HepG2 (cell line): Measurements from ENCODE around the gene PRKAR1A.

Experiments used
- HMG20A ChIP-seq: IDR thresholded peaks from 2 replicates; pipeline ENCODE4 v1.6.1; 2016; ENCODE audit warnings: borderline replicate concordance
- HOXA7 ChIP-seq: sonication (generic); formaldehyde crosslinking; IDR thresholded peaks from 2 replicates; pipeline ENCODE4 v1.8.1; 2022; ENCODE audit warnings: mild to moderate bottlenecking, missing genetic modification reagents, moderate library complexity
- LBX2 ChIP-seq: sonication (generic); formaldehyde crosslinking; IDR thresholded peaks from 2 replicates; pipeline ENCODE4 v1.5.0; 2020; ENCODE audit warnings: missing genetic modification reagents, mild to moderate bottlenecking, borderline replicate concordance
- NCOA5 ChIP-seq: sonication (generic); formaldehyde crosslinking; IDR thresholded peaks from 2 replicates; pipeline ENCODE4 v1.4.0; 2020; ENCODE audit warnings: missing genetic modification reagents
- NFE2 ChIP-seq: sonication (generic); formaldehyde crosslinking; IDR thresholded peaks from 2 replicates; pipeline ENCODE4 v1.4.0; 2020; ENCODE audit warnings: missing genetic modification reagents
- RFX5 ChIP-seq: IDR thresholded peaks from 2 replicates; pipeline ENCODE4 v1.6.1; 2011; ENCODE audit warnings: low read depth, low read length, improper control_type of control experiment
- SMC3 ChIP-seq: IDR thresholded peaks from 2 replicates; pipeline ENCODE4 v1.6.1; 2011; ENCODE audit warnings: low read length, improper control_type of control experiment
- TCF7L2 ChIP-seq: IDR thresholded peaks from 2 replicates; pipeline ENCODE4 v1.6.1; 2011; ENCODE audit warnings: mild to moderate bottlenecking, low read depth, low read length, moderate library complexity
- YY1 ChIP-seq: IDR thresholded peaks from 2 replicates; pipeline ENCODE4 v1.6.1; 2011; ENCODE audit warnings: low read length, low read depth, moderate library complexity, mild to moderate bottlenecking; ENCODE audit not compliant: insufficient read depth, insufficient replicate concordance
- ZBTB49 ChIP-seq: sonication (generic); formaldehyde crosslinking; IDR thresholded peaks from 2 replicates; pipeline ENCODE4 v1.4.0; 2020; ENCODE audit warnings: missing genetic modification reagents, borderline replicate concordance
- ZSCAN22 ChIP-seq: sonication (generic); formaldehyde crosslinking; IDR thresholded peaks from 2 replicates; pipeline ENCODE4 v1.4.0; 2020; ENCODE audit warnings: mild to moderate bottlenecking, missing genetic modification reagents

DNA sequence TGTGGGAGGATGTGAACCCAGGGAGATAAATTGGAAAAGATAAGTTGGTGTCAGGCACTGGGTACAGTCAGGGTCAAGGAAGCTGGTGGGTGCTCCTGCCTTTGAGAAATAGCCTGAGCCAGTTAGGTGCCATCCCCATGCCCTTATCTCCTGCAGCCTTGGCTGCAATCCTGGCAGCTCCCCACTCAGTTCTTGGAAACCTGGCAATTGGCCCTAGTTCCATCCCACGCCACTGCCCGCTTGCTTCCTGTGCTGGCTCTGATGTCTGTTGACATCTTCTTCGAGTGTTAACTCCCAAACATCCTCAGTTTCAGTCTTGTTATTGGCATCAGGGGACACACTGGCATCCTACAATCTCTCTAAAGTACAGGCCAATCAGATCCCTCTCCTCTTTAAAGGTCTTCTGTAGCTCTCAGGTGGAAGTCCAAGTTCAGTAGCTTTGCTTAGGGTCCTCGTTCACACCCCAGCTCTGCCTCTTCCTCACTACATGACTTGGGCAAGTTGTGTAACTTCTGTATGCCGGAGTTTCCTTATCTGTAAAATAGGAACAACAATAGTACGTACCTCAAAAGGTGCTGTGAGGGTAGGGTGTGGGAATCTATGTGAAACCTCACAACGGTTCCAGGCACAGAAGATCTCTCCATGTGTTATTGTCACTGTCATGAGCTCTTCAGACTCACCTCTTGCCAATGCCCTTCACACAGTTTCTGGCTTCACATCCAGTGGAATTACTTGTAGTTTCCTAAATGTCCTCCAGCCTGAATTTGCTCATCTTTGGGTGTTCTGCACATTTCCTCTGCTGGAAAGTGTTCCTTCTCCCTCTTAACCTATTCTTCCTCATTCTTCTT is 13.5 kb upstream of the PRKAR1A start:
- TF ChIP-seq NCOA5 (CRISPR knock-in tag) (no peak), ZBTB49 (no peak), SMC3 (no peak), YY1 (no peak), TCF7L2 (no peak), HOXA7 (CRISPR knock-in tag) (no peak), ZSCAN22 (CRISPR knock-in tag) (no peak), LBX2 (no peak), NFE2 (CRISPR knock-in tag) (no peak), HMG20A (CRISPR knock-in tag) (no peak), RFX5 (no peak)
